Muscle layer of duodenum (tissue), 2 donors: ENCODE results near the gene FABP7.

Experiments
- H3K27ac ChIP-seq: one replicate; pipeline ENCODE4 v1.7.0; 2013; ENCODE audit warnings: mild to moderate bottlenecking, low read length
- H3K27me3 ChIP-seq: one replicate; pipeline ENCODE4 v1.7.0; 2013; ENCODE audit warnings: low read depth, mild to moderate bottlenecking, control low read depth, low read length
- H3K36me3 ChIP-seq, 2 donors: one replicate each; pipeline ENCODE4 v1.7.0; 2013; ENCODE audit warnings: low read length in 2 of 2, control low read depth in 1 of 2, mild to moderate bottlenecking in 1 of 2; ENCODE audit not compliant: insufficient read depth in 2 of 2, control insufficient read depth in 1 of 2
- H3K4me1 ChIP-seq, 2 donors: one replicate each; pipeline ENCODE4 v1.7.0; 2013; ENCODE audit warnings: low read length in 2 of 2, mild to moderate bottlenecking in 2 of 2, control low read depth in 1 of 2, moderate library complexity in 1 of 2; ENCODE audit not compliant: insufficient read depth in 2 of 2, control insufficient read depth in 1 of 2
- H3K4me3 ChIP-seq, 2 donors: one replicate each; pipeline ENCODE4 v1.7.0; 2013; ENCODE audit warnings: low read length in 2 of 2, low read depth in 1 of 2, mild to moderate bottlenecking in 1 of 2
- H3K9me3 ChIP-seq, 2 donors: one replicate each; pipeline ENCODE4 v1.7.0; 2013; ENCODE audit warnings: low read length in 2 of 2, control low read depth in 1 of 2, mild to moderate bottlenecking in 1 of 2; ENCODE audit not compliant: control insufficient read depth in 1 of 2
- donor health status: healthy.

The FABP7 gene

GRCh38 chr6:122787721-122788120 lies 8.2 kb downstream of the FABP7 start:
- Histone ChIP-seq H3K4me1 (peaks cover 11 to 18% of the 10 kb centered on the region in 2 donors), H3K4me3 (no peak overlapping the region), H3K9me3 (no peaks in the 10 kb centered on the region), H3K36me3 (no peaks in the 10 kb centered on the region), H3K27ac (no peak overlapping the region), H3K27me3 (no peaks in the 10 kb centered on the region)

- Histone ChIP-seq H3K27me3 (no peaks in the 10 kb centered on the region), H3K4me1 (peaks cover 11 to 18% of the 10 kb centered on the region in 2 donors), H3K4me3 (peak overlapping the region in 1 of 2 donors; percentile 95), H3K27ac (no peak overlapping the region), H3K36me3 (no peaks in the 10 kb centered on the region), H3K9me3 (no peaks in the 10 kb centered on the region)
Measured at GRCh38 chr6:122788208-122788607, 8.7 kb downstream of the FABP7 start.

- Histone ChIP-seq H3K27me3 (no peaks in the 10 kb centered on the region), H3K4me1 (peaks cover 11 to 18% of the 10 kb centered on the region in 2 donors), H3K27ac (peak overlapping the region; percentile 84), H3K36me3 (no peaks in the 10 kb centered on the region), H3K9me3 (no peaks in the 10 kb centered on the region), H3K4me3 (peak overlapping the region; percentile 91 to 95)
Measured at GRCh38 chr6:122788663-122789181, 9.2 kb downstream of the FABP7 start.

GRCh38 chr6:122789182-122790027 lies 9.9 kb downstream of the FABP7 start, which contains the start of gene SMPDL3A:
TSS of gene SMPDL3A (plus strand) at chr6:122789258. CDS start at chr6:122789347, 89 bp downstream.
- Histone ChIP-seq H3K36me3 (no peaks in the 10 kb centered on the region), H3K4me3 (peak within 1 kb of the TSS; percentile 91 to 95), H3K27ac (peak within 1 kb of the TSS; percentile 84), H3K9me3 (no peaks in the 10 kb centered on the region), H3K27me3 (no peaks in the 10 kb centered on the region), H3K4me1 (peaks cover 11 to 18% of the 10 kb centered on the region in 2 donors)

GRCh38 chr6:122790028-122790422 lies 10.5 kb downstream of the FABP7 start:
- Histone ChIP-seq H3K27me3 (no peaks in the 10 kb centered on the region), H3K36me3 (no peaks in the 10 kb centered on the region), H3K4me1 (peaks cover 11 to 18% of the 10 kb centered on the region in 2 donors), H3K4me3 (peak overlapping the region; percentile 91 to 95), H3K9me3 (no peaks in the 10 kb centered on the region), H3K27ac (peak overlapping the region; percentile 84)

- H3K36me3 ChIP-seq, result no peaks in the 10 kb centered on the region
- H3K27ac ChIP-seq, result peak overlapping the region; percentile 84
- H3K4me1 ChIP-seq, result peaks cover 11 to 18% of the 10 kb centered on the region in 2 donors
- peak overlapping the region; percentile 91 to 95 for H3K4me3 ChIP-seq
- no peaks in the 10 kb centered on the region for H3K27me3 ChIP-seq
- no peaks in the 10 kb centered on the region for H3K9me3 ChIP-seq
Measured at GRCh38 chr6:122790423-122791309, 11.2 kb downstream of the FABP7 start.

- Histone ChIP-seq H3K9me3 (no peaks in the 10 kb centered on the region), H3K4me1 (peaks cover 11 to 18% of the 10 kb centered on the region in 2 donors), H3K27me3 (no peaks in the 10 kb centered on the region), H3K36me3 (no peaks in the 10 kb centered on the region), H3K4me3 (peak overlapping the region in 1 of 2 donors; percentile 95), H3K27ac (peak overlapping the region; percentile 84)
Measured at GRCh38 chr6:122791310-122791679, 11.8 kb downstream of the FABP7 start.

GRCh38 chr6:122792766-122793165 lies 13.2 kb downstream of the FABP7 start:
- Histone ChIP-seq H3K4me1 (peaks cover 11 to 18% of the 10 kb centered on the region in 2 donors), H3K9me3 (no peaks in the 10 kb centered on the region), H3K36me3 (peaks cover 0 to 1% of the 10 kb centered on the region in 2 donors), H3K27ac (peak overlapping the region; percentile 1), H3K27me3 (no peaks in the 10 kb centered on the region), H3K4me3 (no peak overlapping the region)

- no peaks in the 10 kb centered on the region for H3K9me3 ChIP-seq
- no peaks in the 10 kb centered on the region for H3K4me1 ChIP-seq
- H3K27me3 ChIP-seq, result no peaks in the 10 kb centered on the region
- H3K4me3 ChIP-seq, result no peak overlapping the region
- H3K27ac ChIP-seq, result peak overlapping the region; percentile 36
- peaks cover 0 to 7% of the 10 kb centered on the region in 2 donors for H3K36me3 ChIP-seq
Measured at GRCh38 chr6:122797537-122797936, 18.0 kb downstream of the FABP7 start.

GRCh38 chr6:122798099-122798641 lies 18.7 kb downstream of the FABP7 start:
- Histone ChIP-seq H3K27me3 (no peaks in the 10 kb centered on the region), H3K36me3 (peaks cover 0 to 7% of the 10 kb centered on the region in 2 donors), H3K4me3 (no peak overlapping the region), H3K27ac (peak overlapping the region; percentile 36), H3K4me1 (no peaks in the 10 kb centered on the region), H3K9me3 (no peaks in the 10 kb centered on the region)
